Neural cell (in vitro differentiated cells): Measurements from ENCODE around the gene TRPM8. TPM values are rescaled to one million over a fixed set of nuclear protein-coding genes. Genes with fewer than 3 reads are reported as not detected.

Experiments
- H2AFZ ChIP-seq: fragments of 200-600, 300-800 bp; sonication (generic), shearing (Covaris generic); 2 replicates; pipeline ENCODE4 v1.6.0; 2014; ENCODE audit warnings: low read depth, mild to moderate bottlenecking, antibody characterized with exemption, low read length, moderate library complexity
- H3F3A ChIP-seq: fragments of 200-600 bp; shearing (Covaris generic); 2 replicates; pipeline ENCODE4 v1.6.1; 2016; ENCODE audit warnings: mild to moderate bottlenecking, moderate library complexity, mixed read lengths, antibody characterized with exemption, low read length; ENCODE audit not compliant: insufficient read depth, poor library complexity, severe bottlenecking
- H3K27ac ChIP-seq: fragments of 200-600, 300-800 bp; sonication (generic), shearing (Covaris generic); 2 replicates; pipeline ENCODE4 v1.5.1; 2014; ENCODE audit warnings: mild to moderate bottlenecking, low read length, moderate library complexity
- H3K27me3 ChIP-seq: fragments of 300-800, 200-600 bp; sonication (generic), shearing (Covaris generic); 2 replicates; pipeline ENCODE4 v1.6.0; 2014; ENCODE audit warnings: mild to moderate bottlenecking, low read depth, low read length, moderate library complexity; ENCODE audit not compliant: insufficient read depth
- H3K36me3 ChIP-seq: fragments of 300-800, 200-600 bp; sonication (generic), shearing (Covaris generic); 2 replicates; pipeline ENCODE4 v1.5.1; 2014; ENCODE audit warnings: mild to moderate bottlenecking, antibody characterized with exemption, low read length, moderate library complexity; ENCODE audit not compliant: insufficient read depth
- H3K4me2 ChIP-seq: fragments of 300-800, 200-600 bp; sonication (generic), shearing (Covaris generic); 2 replicates; pipeline ENCODE4 v1.6.0; 2014; ENCODE audit warnings: mild to moderate bottlenecking, low read length
- H3K4me3 ChIP-seq: fragments of 300-800, 200-600 bp; sonication (generic), shearing (Covaris generic); 2 replicates; pipeline ENCODE4 v1.5.1; 2014; ENCODE audit warnings: mild to moderate bottlenecking, low read length, moderate library complexity
- H3K79me2 ChIP-seq: fragments of 200-600 bp; shearing (Covaris generic); replicated peaks from 2 replicates; pipeline ENCODE4 v1.6.0; 2014; ENCODE audit warnings: mild to moderate bottlenecking, low read length, moderate library complexity; ENCODE audit not compliant: insufficient read depth
- H3K9ac ChIP-seq: fragments of 300-800, 200-600 bp; sonication (generic), shearing (Covaris generic); 2 replicates; pipeline ENCODE4 v1.6.1; 2016; ENCODE audit warnings: mild to moderate bottlenecking, low read length, mixed read lengths
- H3K9me2 ChIP-seq: fragments of 200-600 bp; shearing (Covaris generic); 2 replicates; pipeline ENCODE4 v1.6.1; 2016; ENCODE audit warnings: mild to moderate bottlenecking, low read length, mixed read lengths; ENCODE audit not compliant: insufficient read depth
- H3K9me3 ChIP-seq: fragments of 200-600, 300-800 bp; sonication (generic), shearing (Covaris generic); 2 replicates; pipeline ENCODE4 v1.6.1; 2016; ENCODE audit warnings: mild to moderate bottlenecking, mixed run types, low read length, moderate library complexity, mixed read lengths
- H4K20me1 ChIP-seq: fragments of 200-600 bp; shearing (Covaris generic); 2 replicates; pipeline ENCODE4 v1.6.1; 2016; ENCODE audit warnings: mild to moderate bottlenecking, mixed run types; ENCODE audit not compliant: insufficient read depth
- CTCF ChIP-seq: fragments of 450-650 bp; IDR thresholded peaks from 2 replicates; pipeline ENCODE4 v1.5.1; 2014; ENCODE audit warnings: antibody characterized with exemption, mild to moderate bottlenecking, moderate library complexity; ENCODE audit not compliant: poor library complexity, severe bottlenecking
- EP300 ChIP-seq: fragments of 450-650 bp; conservative IDR thresholded peaks from 2 replicates; pipeline ENCODE4 v1.6.1; 2014; ENCODE audit warnings: antibody characterized with exemption, mild to moderate bottlenecking, moderate library complexity; ENCODE audit not compliant: poor library complexity, severe bottlenecking
- EZH2 ChIP-seq: fragments of 200-600, 300-800 bp; shearing (Covaris generic), sonication (generic); IDR thresholded peaks from 2 replicates; pipeline ENCODE4 v1.6.1; 2014; ENCODE audit warnings: antibody characterized with exemption, low read length, borderline replicate concordance, mild to moderate bottlenecking; ENCODE audit not compliant: insufficient read depth, poor library complexity, severe bottlenecking
- MXI1 ChIP-seq: fragments of 450-650 bp; conservative IDR thresholded peaks from 2 replicates; pipeline ENCODE4 v1.6.1; 2014; ENCODE audit warnings: antibody characterized with exemption, mild to moderate bottlenecking; ENCODE audit not compliant: poor library complexity, severe bottlenecking
- POLR2AphosphoS5 ChIP-seq: IDR thresholded peaks from 2 replicates; pipeline ENCODE4 v1.6.1; 2012
- RAD21 ChIP-seq: fragments of 450-650 bp; conservative IDR thresholded peaks from 2 replicates; pipeline ENCODE4 v1.6.1; 2014; ENCODE audit warnings: antibody characterized with exemption, mild to moderate bottlenecking, moderate library complexity
- SMC3 ChIP-seq: fragments of 450-650 bp; conservative IDR thresholded peaks from 2 replicates; pipeline ENCODE4 v1.6.1; 2014; ENCODE audit warnings: antibody characterized with exemption, mild to moderate bottlenecking, moderate library complexity; ENCODE audit not compliant: poor library complexity
- TAF1 ChIP-seq: IDR thresholded peaks from 2 replicates; pipeline ENCODE4 v1.6.1; 2012; ENCODE audit warnings: low read depth
- polyA plus RNA-seq: library from polyadenylated mRNA; depleted of rRNA; stranded (reverse); fragments of >200 nt; gene quantifications from 2 replicates; pipeline ENCODE4 v1.2.3, GENCODE V29; 2014
- TF ChIP-seq, protein P1 (sequence below): IDR thresholded peaks from 2 replicates; pipeline ENCODE4 v1.6.1; 2012; ENCODE audit warnings: borderline replicate concordance

TRPM8 gene
- polyA plus RNA-seq, 1 donor from 2014 or later = not detected

DNA sequence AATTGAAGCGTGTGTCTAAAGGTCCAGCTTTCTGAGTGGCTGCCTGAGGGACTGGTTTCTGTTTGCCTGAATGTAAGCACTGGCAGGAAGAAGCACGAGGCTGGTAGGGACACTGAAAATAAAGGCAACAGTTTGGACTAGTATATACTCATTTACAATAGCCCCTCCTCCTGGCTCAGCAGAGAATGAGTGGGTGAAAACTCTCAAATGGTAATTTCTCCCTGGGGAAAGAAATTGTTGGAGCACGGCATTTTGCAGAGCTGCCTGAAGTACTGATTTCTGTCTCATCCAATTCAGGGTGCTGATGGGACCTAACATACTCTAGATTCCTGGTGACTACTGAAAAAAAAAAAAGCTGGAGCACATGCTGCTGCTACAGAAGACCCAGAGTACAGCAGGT lies 116.0 kb downstream of the TRPM8 start:
- Histone ChIP-seq H2AFZ (no peak overlapping the region), H3K9ac (no peak overlapping the region), H3K4me2 (no peak overlapping the region), H3K9me3 (no peaks in the 10 kb centered on the region), H3K79me2 (no peaks in the 10 kb centered on the region), H3K36me3 (no peaks in the 10 kb centered on the region), H4K20me1 (no peaks in the 10 kb centered on the region), H3K9me2 (no peaks in the 10 kb centered on the region), H3K27ac (no peak overlapping the region), H3K4me3 (no peak overlapping the region), H3K27me3 (no peaks in the 10 kb centered on the region), H3F3A (no peaks in the 10 kb centered on the region)
- TF ChIP-seq, protein P1, sequence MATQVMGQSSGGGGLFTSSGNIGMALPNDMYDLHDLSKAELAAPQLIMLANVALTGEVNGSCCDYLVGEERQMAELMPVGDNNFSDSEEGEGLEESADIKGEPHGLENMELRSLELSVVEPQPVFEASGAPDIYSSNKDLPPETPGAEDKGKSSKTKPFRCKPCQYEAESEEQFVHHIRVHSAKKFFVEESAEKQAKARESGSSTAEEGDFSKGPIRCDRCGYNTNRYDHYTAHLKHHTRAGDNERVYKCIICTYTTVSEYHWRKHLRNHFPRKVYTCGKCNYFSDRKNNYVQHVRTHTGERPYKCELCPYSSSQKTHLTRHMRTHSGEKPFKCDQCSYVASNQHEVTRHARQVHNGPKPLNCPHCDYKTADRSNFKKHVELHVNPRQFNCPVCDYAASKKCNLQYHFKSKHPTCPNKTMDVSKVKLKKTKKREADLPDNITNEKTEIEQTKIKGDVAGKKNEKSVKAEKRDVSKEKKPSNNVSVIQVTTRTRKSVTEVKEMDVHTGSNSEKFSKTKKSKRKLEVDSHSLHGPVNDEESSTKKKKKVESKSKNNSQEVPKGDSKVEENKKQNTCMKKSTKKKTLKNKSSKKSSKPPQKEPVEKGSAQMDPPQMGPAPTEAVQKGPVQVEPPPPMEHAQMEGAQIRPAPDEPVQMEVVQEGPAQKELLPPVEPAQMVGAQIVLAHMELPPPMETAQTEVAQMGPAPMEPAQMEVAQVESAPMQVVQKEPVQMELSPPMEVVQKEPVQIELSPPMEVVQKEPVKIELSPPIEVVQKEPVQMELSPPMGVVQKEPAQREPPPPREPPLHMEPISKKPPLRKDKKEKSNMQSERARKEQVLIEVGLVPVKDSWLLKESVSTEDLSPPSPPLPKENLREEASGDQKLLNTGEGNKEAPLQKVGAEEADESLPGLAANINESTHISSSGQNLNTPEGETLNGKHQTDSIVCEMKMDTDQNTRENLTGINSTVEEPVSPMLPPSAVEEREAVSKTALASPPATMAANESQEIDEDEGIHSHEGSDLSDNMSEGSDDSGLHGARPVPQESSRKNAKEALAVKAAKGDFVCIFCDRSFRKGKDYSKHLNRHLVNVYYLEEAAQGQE = no peak
- no peak for TF ChIP-seq CTCF
- TF ChIP-seq RAD21 = no peak
- TF ChIP-seq MXI1 = no peak
- TF ChIP-seq TAF1 = no peak
- no peak for TF ChIP-seq EP300
- TF ChIP-seq POLR2AphosphoS5 = no peak
- no peak for TF ChIP-seq SMC3
- no peak for TF ChIP-seq EZH2

GRCh38 chr2:234033885-234034284 lies 116.7 kb downstream of the TRPM8 start:
- Histone ChIP-seq H3K4me2 (no peak overlapping the region), H3K36me3 (no peaks in the 10 kb centered on the region), H3K27me3 (no peaks in the 10 kb centered on the region), H3K9me2 (no peaks in the 10 kb centered on the region), H3K27ac (no peak overlapping the region), H3K9ac (no peak overlapping the region), H2AFZ (no peak overlapping the region), H4K20me1 (no peaks in the 10 kb centered on the region), H3K4me3 (no peak overlapping the region), H3F3A (no peaks in the 10 kb centered on the region), H3K9me3 (no peaks in the 10 kb centered on the region), H3K79me2 (no peaks in the 10 kb centered on the region)
- TF ChIP-seq EP300 (no peak), SMC3 (no peak)
